ENCODE measurements around the gene GALNT4.

Gene GALNT4

DNA sequence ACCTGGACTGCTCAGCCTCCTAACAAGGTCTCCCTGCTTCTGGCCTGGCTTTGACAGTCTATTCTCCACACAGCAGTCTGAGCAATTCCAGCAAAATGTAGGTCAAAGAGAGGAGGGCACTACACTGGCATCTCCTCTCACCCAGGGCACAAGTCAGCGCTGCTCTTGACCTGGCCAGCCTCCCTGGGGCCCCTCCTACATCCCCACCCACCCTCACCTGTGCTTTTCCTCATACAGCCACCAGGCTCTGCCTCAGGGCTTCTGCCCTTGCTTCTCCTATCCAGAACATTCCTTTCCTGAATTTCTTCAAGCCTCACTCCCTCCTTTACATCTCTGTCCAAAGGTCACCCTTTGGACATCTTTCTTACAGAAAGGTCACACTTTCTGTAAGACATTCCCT is 33.7 kb downstream of the GALNT4 start:
- DNase-seq, result no peak

DNA sequence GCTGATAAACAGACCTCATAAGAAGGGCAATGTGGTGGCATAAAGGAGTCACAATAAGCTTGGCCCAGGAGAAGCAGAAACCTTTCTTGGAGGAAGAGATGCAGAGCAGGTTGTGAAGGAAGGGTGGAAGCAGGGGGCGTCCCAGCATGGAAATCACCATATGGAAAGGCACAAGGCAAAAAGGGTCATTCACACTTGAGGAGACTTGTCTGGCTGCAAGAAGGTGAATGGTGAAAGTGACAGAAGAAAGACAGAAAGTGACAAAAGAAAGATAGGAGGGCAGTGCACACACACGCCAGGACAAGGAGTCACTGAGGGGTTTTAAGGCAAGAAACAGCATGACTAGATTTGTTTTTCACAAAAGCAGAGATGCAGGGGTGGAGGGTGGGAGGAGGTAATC is 38.3 kb downstream of the GALNT4 start:
- DNase-seq, result no peak

DNA sequence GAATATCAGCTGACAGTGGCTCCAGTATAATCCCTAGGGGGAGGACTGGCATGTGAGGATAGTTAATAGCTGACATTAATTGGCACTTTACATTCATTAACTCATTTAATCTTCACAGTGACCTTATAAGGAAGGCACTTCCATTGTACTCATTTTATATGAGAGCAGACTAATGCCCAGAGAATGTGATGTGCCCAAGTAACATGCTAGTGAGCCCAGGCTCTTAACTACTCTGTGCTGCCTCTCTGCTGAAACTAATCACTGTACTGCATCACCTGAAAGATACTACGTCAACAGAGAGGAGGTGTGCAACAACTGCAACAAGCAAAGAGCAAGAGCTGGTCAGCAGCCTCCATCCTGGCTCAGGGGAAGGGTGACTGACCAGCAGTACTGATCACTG is 40.1 kb downstream of the GALNT4 start:
- DNase-seq, result no peak

DNA sequence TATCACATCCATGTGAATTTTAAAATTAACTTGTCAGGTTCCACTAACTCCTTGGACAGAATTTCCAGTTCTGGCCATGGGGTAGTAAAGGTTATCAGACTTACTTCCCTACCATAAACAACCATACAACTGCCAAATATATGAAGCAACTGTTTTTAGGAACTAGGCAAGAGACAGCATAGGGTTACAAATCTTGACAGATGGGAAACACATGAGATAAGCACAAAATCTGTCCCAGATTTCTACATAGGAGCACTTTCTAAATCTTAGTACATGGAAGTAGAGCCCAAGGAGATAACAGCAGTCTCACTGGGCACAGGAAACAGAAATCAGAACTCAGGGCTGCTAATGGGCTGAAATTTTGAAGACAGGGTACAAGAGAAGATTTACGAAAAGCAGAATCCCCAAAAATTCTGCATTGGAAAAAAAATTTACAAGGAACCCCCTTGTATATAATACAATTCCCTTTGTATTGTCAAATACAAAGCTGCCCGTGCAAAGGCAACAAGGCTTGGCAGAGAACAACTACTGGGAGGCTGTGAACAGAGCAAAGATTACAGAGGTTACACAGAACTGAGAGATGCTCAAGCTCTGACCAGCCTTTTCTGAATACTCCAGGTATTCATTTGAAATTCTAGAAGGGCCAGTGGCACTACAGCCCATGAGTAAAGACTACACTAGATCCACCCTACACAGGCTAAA is 43.2 kb downstream of the GALNT4 start:
- DNase-seq, result no peak

DNA sequence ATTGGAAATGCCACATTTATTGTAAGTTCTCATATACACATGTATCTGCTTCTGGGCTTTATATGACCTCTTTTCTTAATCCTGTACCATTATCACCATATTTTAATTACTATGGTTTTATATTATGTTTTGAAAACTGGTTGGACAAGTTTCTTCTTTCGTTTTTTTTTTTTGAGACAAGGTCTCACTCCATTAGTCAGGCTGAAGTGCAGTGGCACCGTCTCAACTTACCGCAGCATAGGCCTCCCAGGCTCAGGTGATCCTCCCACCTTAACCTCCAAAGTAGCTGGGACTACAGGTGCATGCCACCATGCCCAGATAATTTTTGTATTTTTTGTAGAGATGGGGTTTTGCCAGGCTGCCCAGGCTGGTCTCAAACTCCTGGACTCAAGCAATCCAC is 44.6 kb downstream of the GALNT4 start:
- DNase-seq, result no peak

DNA sequence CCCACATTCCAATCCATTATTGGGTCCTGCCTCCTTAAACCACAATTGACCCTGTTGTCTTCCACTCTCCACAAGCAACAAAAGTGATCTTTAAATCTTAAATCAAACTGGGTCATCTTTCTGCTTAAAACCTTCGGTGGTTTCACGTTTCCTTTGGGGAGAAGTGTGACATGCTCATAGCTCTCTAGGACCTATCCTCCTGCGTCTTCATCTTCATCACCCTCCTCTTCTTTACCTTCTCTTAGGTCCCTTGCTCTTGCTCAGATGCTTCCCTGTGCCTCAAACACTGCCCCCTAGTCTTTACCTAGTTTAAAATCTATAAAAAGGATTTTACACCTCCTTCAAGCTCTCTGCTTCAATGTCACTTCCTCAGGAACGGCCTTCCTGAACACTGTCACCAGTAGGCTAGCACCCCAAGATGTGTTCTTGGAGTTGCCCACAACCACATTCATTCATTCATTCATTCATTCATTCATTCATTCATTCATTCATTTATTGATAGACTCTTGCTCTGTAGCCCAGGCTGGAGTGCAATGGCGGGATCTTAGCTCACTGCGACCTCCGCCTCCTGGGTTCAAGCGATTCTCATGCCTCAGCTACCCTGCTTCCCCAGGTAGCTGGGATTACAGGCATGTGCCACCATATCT is 46.8 kb downstream of the GALNT4 start:
- no peak for DNase-seq

DNA sequence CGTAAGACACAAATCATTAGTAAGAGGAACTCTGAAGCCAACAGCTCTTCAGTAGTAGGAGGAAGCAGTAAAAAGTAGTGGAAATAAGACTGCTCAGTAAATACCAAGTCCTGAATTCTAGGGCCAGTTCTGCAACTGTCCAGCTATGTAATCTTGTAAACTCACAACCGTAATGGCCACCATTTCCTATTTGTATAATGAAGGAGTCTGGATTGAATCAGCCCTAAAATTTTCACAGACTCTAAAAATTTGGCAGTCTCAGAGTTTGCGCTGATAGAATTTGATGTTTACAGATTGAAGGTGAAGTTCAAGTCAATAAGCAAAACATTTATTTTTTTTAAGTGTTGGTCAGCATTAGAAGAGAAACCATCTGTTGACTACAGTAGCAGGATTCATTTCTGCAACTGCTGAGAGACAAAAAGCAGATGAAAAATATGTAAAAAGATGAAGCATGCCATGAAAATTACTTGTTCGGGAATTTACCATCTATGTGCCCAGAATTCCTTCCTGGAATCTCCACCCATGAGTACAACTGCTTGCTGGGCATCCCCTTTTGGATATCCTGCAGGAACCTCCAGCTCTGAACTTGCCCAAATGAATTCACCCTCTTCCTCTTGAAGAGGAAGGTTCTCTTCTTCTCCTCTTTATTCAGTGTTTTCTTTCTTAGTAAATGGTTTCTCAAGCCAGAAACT is 47.5 kb downstream of the GALNT4 start:
- DNase-seq, result no peak

DNA sequence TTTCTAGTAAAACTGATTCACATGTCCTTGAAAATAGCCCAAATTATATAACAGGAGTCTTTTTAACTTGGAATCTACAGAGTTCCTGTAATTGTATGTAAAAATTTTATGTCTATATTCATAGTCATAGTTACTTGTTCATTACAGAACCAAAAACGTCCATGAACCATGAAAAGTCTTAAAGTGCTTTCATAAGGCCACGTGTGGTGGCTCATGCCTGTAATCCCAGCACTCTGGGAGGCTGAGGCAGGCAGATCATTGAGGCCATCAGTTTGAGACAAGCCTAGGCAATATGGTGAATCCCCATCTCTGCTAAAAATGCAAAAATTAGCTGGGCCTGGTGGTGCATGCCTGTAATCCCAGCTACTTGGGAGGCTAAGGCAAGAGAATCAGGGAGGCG is 48.4 kb downstream of the GALNT4 start:
- DNase-seq, result no peak

DNA sequence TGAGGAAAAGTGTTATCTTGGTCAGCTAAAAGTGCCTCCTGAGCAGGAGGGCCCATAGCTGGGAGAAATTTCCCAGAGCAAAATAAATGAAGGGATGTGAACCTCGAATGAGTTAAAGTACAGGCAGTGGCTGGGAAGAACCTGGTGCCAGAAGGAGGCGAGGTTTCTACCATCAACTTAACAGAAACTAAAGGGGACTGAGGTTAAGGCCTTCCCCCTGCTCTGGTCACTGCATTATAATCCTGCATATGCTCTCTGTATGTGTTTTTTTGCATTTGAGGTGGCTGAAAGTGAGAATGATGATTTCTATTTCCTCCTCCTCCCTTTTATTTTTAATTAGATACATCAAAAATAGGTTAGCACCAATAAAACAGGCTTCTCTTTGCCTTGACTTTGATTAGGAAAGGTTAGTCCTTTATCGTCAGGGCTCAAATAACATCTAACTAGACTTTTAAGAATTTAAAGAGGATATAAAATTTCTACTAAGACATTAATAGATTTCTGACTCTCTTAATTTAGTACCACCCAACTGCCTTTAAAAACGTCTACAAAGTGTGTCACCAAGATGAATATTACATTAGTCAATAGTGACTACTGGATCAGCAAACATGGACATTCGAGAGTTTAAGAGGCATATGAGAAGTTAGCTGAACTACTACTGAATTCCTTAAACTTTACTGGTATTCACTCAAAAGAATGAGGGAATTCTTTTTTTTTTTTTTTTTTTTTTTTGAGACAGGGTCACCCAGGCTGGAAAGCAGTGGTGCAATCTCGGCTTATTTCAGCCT is 49.2 kb downstream of the GALNT4 start:
- DNase-seq, result no peak

DNA sequence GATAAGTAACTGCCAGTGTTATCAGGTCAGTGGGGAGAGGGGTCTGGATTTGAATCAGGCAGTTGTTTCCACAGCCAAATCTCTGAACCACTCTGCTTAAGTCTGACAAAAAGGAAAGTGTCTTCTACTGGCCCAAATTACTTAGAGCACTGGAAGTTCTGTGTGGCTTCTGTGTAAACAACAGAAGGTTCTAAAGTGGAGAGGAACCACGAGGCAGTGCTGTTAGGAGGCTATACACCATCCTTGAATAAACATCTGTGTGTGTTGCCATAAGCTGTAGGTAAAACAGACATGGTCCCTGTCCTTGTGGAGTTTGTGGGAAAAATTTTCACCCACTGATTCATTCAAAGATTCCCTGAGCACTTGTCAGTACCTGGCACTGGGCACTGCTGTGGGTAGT is 50.0 kb downstream of the GALNT4 start:
- DNase-seq, result no peak
